ENCODE measurements around the gene SPATA32. TPM values are rescaled to one million over a fixed set of nuclear protein-coding genes. Genes with fewer than 3 reads are reported as not detected.

SPATA32 gene
- total RNA-seq, 3 donors from 2014 or later, result 0.44 TPM; not detected in 2

GRCh38 chr17:45242029-45242414 is 19.9 kb downstream of the SPATA32 start:
- peak overlapping the region in 2 of 3 donors; percentile 52 to 62 for H3K4me3 ChIP-seq
- H3K27me3 ChIP-seq, result no peaks in the 10 kb centered on the region
- intact Hi-C loops (cut with DNase I; ENCODE audit: low total_unique reads), result no loop called here
- no peak for DNase-seq (ENCODE audit: low spot score in 2 of 2)
- H3K27ac ChIP-seq, result peak overlapping the region; percentile 37 to 38
- peaks cover 0 to 4% of the 10 kb centered on the region in 2 donors for H3K4me1 ChIP-seq
- H3K36me3 ChIP-seq, result no peaks in the 10 kb centered on the region
- TF ChIP-seq POLR2AphosphoS5 (IDR thresholded peaks at IDR 0.05) (no peak), POLR2A (IDR thresholded peaks at IDR 0.05) (no peak), CTCF (IDR thresholded peaks at IDR 0.05) (no peak)
- H3K9me3 ChIP-seq, result no peaks in the 10 kb centered on the region

GRCh38 chr17:45241328-45242028 is 20.4 kb downstream of the SPATA32 start:
- TF ChIP-seq POLR2AphosphoS5 (IDR thresholded peaks at IDR 0.05) (no peak), POLR2A (IDR thresholded peaks at IDR 0.05) (no peak), CTCF (IDR thresholded peaks at IDR 0.05) (no peak)
- DNase-seq (ENCODE audit: low spot score in 2 of 2), result peak in 1 of 2 donors; percentile 61
- no peaks in the 10 kb centered on the region for H3K9me3 ChIP-seq
- H3K27me3 ChIP-seq, result no peaks in the 10 kb centered on the region
- intact Hi-C loops (cut with DNase I; ENCODE audit: low total_unique reads), result no loop called here
- peak overlapping the region in 2 of 3 donors; percentile 52 to 62 for H3K4me3 ChIP-seq
- peaks cover 0 to 4% of the 10 kb centered on the region in 2 donors for H3K4me1 ChIP-seq
- peak overlapping the region; percentile 17 to 38 for H3K27ac ChIP-seq
- no peaks in the 10 kb centered on the region for H3K36me3 ChIP-seq

GRCh38 chr17:45240905-45241327 is 21.0 kb downstream of the SPATA32 start:
- Histone ChIP-seq H3K27me3 (no peaks in the 10 kb centered on the region), H3K27ac (peak overlapping the region in 1 of 2 donors; percentile 17), H3K4me1 (peaks cover 0 to 4% of the 10 kb centered on the region in 2 donors), H3K36me3 (no peaks in the 10 kb centered on the region), H3K9me3 (no peaks in the 10 kb centered on the region), H3K4me3 (peak overlapping the region in 2 of 3 donors; percentile 52 to 62)
- TF ChIP-seq POLR2AphosphoS5 (IDR thresholded peaks at IDR 0.05) (no peak), CTCF (IDR thresholded peaks at IDR 0.05) (no peak), POLR2A (IDR thresholded peaks at IDR 0.05) (no peak)
- DNase-seq (ENCODE audit: low spot score in 2 of 2), result no peak
- intact Hi-C loops (cut with DNase I; ENCODE audit: low total_unique reads), result no loop called here

GRCh38 chr17:45238155-45238774 is 23.6 kb downstream of the SPATA32 start:
- TF ChIP-seq POLR2AphosphoS5 (IDR thresholded peaks at IDR 0.05) (no peak), POLR2A (IDR thresholded peaks at IDR 0.05) (no peak), CTCF (IDR thresholded peaks at IDR 0.05) (no peak)
- H3K36me3 ChIP-seq, result no peaks in the 10 kb centered on the region
- intact Hi-C loops (cut with DNase I; ENCODE audit: low total_unique reads), result no loop called here

GRCh38 chr17:45237686-45238085 is 24.2 kb downstream of the SPATA32 start:
- no peaks in the 10 kb centered on the region for H3K27me3 ChIP-seq
- H3K27ac ChIP-seq, result no peak overlapping the region
- H3K9me3 ChIP-seq, result no peaks in the 10 kb centered on the region
- no peaks in the 10 kb centered on the region for H3K36me3 ChIP-seq
- TF ChIP-seq POLR2A (IDR thresholded peaks at IDR 0.05) (no peak), POLR2AphosphoS5 (IDR thresholded peaks at IDR 0.05) (no peak), CTCF (IDR thresholded peaks at IDR 0.05) (no peak)
- H3K4me1 ChIP-seq, result peaks cover 0 to 4% of the 10 kb centered on the region in 2 donors
- no peak overlapping the region for H3K4me3 ChIP-seq
- no peak for DNase-seq (ENCODE audit: low spot score in 2 of 2)
- intact Hi-C loops (cut with DNase I; ENCODE audit: low total_unique reads), result no loop called here

More at GRCh38 chr17:45238155-45238774, 23.6 kb downstream of the SPATA32 start:
- H3K9me3 ChIP-seq, result no peaks in the 10 kb centered on the region
- H3K27me3 ChIP-seq, result no peaks in the 10 kb centered on the region
- peaks cover 0 to 4% of the 10 kb centered on the region in 2 donors for H3K4me1 ChIP-seq
- no peak overlapping the region for H3K27ac ChIP-seq
- DNase-seq (ENCODE audit: low spot score in 2 of 2), result no peak
- no peak overlapping the region for H3K4me3 ChIP-seq

Data from breast epithelium (tissue), 4 donors.